SKM-1 (cell line): ENCODE data around the gene RERGL.
"Not testable (repeated sequence)": the region's sequence is repeated elsewhere in the genome, so short reads cannot be mapped to it uniquely, and the experiment has no call there.

Experiments used
- DNase-seq: peaks from one replicate; lab custom pipeline; 2025; ENCODE audit not compliant: unreplicated experiment; lab: John Stamatoyannopoulos, UW

The RERGL gene

DNA sequence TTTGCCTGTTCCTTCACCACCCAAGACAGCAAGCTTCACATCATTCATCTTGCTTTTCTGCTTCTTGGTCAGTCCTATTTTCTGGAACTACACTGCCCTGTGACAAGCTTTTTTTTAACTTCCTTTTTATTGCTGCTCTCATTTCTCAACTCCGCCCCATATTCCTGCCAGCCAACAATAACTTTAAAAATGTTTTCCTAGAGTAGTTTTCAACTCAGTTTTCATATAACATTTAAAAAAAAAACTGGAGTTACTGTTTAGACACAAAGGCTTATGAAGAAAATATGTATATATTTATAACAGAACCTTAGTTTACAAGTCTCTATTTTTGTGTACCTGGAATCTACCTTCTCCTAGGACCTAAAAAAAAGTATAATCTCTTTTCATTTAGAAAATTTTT is at the start of gene RERGL:
RERGL (minus strand) TSS at position 101 of the 400 bp plus-strand sequence; CDS start at position 48, 53 bp downstream.
- no peak for DNase-seq

- DNase-seq: no peak
Observed at GRCh38 chr12:18139254-18139653, 49.3 kb upstream of the RERGL start.

- no peak for DNase-seq
Observed at GRCh38 chr12:18135509-18135908, 45.5 kb upstream of the RERGL start.

DNA sequence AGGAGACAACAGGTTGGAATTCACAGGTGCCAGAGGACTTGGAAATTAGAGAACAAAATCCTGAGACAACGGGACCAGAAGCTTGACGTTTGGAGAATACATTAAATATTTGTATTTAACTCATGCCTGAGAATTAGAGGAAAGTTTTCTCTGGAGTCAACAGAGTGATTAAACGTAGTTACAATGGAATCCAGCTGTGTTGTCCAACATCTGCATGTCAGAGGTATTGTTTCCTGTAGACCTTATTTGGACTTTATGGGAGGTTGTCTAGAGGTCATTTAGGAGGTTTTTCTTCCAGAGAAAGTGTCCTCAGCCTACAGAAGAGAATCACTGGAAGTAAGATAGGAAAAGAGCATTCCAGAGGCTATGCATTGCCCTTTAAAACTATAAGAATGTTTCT is 45.1 kb upstream of the RERGL start:
- DNase-seq: no peak

DNA sequence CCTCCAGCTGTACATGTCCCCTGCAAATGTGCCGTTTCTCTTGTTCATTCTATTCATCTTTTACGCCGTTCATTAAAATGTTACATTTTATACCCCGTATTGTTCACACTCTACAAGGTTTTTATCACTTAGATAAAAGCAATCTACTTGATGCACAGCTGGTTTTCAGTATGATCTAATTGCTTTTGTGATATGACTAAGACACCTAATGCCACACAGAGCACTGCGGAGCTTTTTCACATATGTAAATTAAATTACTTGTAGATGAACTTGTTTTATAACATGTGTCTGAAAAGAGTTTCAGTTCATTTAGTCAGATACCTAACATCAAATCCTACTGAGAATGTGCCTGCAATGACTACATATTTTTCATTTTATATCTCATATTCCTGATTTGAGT is 40.9 kb upstream of the RERGL start:
- DNase-seq: no peak

DNA sequence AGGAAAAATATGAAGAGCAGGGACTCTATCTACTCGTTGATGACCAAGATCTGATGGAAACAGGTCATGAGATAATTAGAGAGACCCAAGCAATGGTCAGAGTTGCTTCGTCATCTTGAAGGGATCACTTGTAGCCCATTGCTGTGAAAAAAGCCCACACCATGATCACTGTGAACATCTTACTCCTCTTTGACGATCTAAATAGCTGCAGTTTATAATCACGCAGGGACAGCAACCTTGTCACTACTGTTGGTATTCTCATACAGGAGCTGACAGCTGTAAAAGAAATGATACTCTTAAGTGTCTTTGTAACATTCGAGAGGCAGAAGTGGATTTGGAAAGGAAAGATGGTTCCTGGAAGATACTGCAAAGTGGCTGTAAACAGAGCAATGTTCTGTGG is 33.7 kb upstream of the RERGL start:
- DNase-seq: no peak

GRCh38 chr12:18120899-18121298 is 30.9 kb upstream of the RERGL start:
- no peak for DNase-seq

DNA sequence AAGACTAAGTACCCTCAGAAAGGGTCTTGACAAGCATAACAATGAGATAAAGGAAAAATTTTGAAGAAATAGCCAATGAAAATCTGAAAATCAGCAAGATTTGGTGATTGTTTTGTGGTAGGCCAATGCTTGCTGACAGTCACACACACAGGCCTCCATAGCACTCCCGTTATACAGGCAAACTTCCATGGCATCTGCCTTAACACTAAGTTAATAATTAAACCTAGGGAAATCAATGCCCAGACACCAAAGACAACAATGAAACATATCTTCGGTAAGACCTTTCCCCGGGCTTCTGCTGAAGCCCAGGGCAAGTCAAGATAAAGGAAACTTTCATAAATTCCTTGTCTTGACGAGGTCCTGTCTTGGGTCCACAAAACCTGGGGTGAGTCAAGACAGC is 18.6 kb upstream of the RERGL start:
- DNase-seq: no peak

DNA sequence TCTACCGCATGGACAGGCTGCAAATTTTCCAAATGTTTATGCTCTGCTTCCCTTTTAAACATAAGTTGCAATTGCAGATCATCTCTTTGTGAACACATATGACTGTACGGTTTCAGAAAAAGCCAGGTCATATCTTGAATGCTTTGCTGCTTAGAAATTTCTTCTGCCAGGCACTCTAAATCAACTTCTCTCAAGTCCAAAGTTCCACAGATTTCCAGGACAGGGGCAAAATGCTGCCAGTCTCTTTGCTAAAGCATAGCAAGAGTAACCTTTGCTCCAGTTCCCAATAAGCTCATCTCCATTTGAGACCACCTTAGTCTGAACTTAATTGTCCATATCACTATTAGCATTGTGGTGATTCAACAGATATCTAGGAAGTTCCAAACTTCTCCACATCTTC is 13.6 kb upstream of the RERGL start:
- no peak for DNase-seq

GRCh38 chr12:18101043-18101442 is 11.1 kb upstream of the RERGL start:
- no peak for DNase-seq

GRCh38 chr12:18084080-18084479 is 5.9 kb downstream of the RERGL start:
- no peak for DNase-seq

DNA sequence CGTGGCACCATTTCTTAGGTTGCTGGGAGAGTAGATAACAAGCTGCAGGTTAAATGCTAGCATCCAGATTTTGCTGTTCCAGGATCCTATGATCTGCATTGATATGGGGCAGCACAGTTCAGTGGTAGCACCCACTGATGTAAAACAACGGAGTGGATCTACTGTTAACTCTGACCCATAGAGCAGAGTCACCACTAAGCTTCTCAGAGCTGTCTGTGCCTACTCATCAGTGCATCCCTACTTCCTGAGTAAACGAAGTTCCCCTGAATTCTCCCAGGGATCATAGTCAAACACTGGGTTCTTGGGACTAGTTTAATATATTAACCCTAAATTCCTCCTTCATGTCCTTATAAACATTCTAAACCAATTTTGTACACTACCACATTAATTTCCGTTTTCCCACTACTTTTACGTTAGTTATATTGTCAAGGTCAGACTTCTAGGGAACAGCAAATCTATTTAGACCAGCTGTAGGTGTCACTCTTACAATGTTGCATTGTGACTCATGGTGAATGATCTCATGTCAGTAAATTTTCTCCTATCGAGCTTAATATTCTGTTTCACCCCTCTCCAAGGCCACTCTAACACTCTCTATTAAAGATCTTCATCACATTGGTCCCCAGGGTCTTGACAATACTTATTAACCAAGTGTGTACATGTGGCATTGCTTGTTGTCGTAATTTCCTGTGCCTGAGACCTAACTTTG is 10.3 kb downstream of the RERGL start:
- DNase-seq: no peak

DNA sequence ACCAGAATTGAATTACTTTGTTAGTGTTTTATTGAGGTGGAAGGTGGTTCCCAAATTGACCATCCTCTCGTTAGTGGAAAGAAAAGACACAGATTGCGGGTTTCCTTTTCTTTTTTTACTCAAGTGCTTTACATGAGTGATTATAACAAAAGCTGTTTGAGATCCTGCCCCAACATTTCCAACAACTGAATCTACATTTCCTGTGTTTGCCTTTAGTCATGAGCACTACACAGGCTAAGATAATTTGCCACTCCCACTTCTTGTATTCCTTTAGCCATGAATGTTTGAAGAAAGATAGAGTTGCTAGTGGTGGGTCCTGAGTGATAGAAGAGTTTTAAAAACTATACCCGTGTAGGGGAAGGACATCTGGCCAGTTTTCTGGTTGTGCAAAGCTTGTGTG is 16.0 kb downstream of the RERGL start:
- DNase-seq: no peak

- no peak for DNase-seq
Observed at GRCh38 chr12:18072723-18073122, 17.3 kb downstream of the RERGL start.

GRCh38 chr12:18071336-18071735 is 18.7 kb downstream of the RERGL start:
- DNase-seq: no peak

GRCh38 chr12:18068355-18068754 is 21.6 kb downstream of the RERGL start:
- no peak for DNase-seq

GRCh38 chr12:18066666-18067065 is 23.3 kb downstream of the RERGL start:
- DNase-seq: no peak

- DNase-seq: not testable (repeated sequence)
Observed at GRCh38 chr12:18062867-18063266, 27.1 kb downstream of the RERGL start.

DNA sequence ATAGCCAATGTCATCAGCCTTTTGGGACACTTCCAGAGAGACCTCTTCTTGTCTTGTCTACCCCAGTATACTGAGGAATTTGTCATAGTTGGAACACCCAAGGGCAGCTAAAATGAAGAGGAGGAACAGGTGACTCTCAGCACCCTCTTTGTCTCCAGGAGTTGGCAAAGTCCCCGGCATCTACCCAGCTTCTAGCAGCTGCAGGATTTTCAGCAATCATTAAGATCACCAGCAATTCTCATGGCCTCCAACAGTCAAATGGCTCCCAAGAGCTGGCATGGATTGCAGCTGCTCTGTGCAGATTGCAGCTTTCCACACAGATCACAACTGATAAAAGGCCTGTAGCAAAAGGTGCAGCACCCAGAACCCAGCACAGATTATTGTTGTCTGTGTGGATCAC is 32.9 kb downstream of the RERGL start:
- no peak for DNase-seq

DNA sequence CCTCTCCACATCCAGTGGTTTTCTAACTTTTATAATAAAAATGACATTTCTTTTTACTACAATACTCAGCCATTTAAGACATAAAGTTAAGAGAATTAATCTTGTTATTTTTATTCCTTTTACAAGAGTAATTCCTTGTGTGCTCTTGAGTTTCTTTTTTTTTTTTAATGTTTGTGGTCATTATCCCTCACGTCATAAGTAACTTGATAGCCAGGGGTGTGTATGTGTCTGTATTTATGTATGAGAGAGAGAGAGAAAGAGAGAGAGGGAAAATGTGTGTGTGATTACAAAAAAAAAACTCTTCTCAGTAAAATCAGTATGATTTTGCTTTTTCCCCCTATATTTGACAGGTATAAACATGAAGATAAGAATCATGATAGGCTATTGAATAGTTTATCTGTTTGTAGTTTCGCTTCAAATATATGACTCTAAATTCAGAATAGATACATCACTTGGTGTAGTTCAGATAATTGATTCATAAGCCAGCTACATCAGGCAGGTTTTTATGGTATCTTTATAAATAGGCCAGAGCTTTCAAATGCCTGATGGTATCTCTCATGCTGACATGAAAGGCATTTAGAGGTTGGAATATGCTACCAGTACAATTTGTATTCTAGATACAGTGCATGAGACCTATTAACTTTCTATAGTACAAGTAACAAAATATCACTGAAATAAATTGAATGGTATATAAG is 34.9 kb downstream of the RERGL start:
- no peak for DNase-seq

GRCh38 chr12:18045446-18045992 is 44.5 kb downstream of the RERGL start:
- no peak for DNase-seq

DNA sequence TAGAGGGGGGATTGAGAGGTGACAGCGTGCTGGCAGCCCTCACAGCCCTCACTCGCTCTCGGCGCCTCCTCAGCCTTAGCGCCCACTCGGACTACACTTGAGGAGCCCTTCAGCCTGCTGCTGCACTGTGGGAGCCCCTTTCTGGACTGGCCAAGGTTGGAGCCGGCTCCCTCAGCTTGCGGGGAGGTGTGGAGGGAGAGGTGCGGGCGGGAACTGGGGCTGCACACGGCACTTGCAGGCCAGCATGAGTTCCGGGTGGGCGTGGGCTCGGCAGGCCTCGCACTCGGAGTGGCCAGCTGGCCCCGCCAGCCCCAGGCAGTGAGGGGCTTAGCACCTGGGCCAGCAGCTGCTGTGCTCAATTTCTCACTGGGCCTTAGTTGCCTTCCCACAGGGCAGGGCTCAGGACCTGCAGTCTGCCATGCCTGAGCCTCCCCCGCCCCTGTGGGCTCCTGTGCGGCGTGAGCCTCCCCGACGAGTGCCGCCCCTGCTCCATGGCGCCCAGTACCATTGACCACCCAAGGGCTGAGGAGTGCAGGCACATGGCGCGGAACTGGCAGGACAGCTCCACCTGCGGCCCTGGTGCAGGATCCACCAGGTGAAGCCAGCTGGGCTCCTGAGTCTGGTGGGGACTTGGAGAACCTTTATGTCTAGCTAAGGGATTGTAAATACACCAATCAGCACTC is 49.8 kb downstream of the RERGL start:
- DNase-seq: not testable (repeated sequence)
